OCI-LY3 (cell line): ENCODE measurements around the gene SNAP91.

Experiments
- H2AFZ ChIP-seq: fragments of 200-600, 300-600 bp; shearing (Covaris generic); 2 replicates; pipeline ENCODE4 v1.6.0; 2014; ENCODE audit warnings: antibody characterized with exemption, low read depth, low read length
- H3K27ac ChIP-seq: fragments of 200-600, 300-600 bp; sonication (generic); 2 replicates; pipeline ENCODE4 v1.5.1; 2014; ENCODE audit warnings: mild to moderate bottlenecking, low read length, moderate library complexity, mixed read lengths
- H3K27me3 ChIP-seq: fragments of 200-600, 300-600 bp; sonication (generic); 2 replicates; pipeline ENCODE4 v1.6.1; 2014; ENCODE audit warnings: low read depth, low read length, mixed read lengths
- H3K36me3 ChIP-seq: fragments of 200-600, 300-600 bp; sonication (generic); replicated peaks from 2 replicates; pipeline ENCODE3; 2014; ENCODE audit warnings: low read depth, low read length, mixed read lengths
- H3K4me1 ChIP-seq: fragments of 300-600, 200-600 bp; sonication (generic); 2 replicates; pipeline ENCODE4 v1.6.1; 2014; ENCODE audit warnings: low read length, mixed read lengths
- H3K4me2 ChIP-seq: fragments of 200-600, 300-600 bp; sonication (generic); 2 replicates; pipeline ENCODE4 v1.6.1; 2014; ENCODE audit warnings: low read length, mixed read lengths
- H3K4me3 ChIP-seq: fragments of 300-600, 200-600 bp; sonication (generic); 2 replicates; pipeline ENCODE4 v1.5.1; 2014; ENCODE audit warnings: antibody characterized with exemption, mild to moderate bottlenecking, low read length, moderate library complexity
- H3K79me2 ChIP-seq: fragments of 300-600, 200-600 bp; shearing (Covaris generic); 2 replicates; pipeline ENCODE4 v1.6.1; 2014; ENCODE audit warnings: mild to moderate bottlenecking, low read length, mixed read lengths
- H3K9ac ChIP-seq: fragments of 300-600, 200-600 bp; shearing (Covaris generic); 2 replicates; pipeline ENCODE4 v1.6.0; 2014; ENCODE audit warnings: mild to moderate bottlenecking, low read length, moderate library complexity
- H3K9me3 ChIP-seq: fragments of 200-600, 300-600 bp; shearing (Covaris generic); 2 replicates; pipeline ENCODE4 v1.6.1; 2014; ENCODE audit warnings: low read length, mixed read lengths; ENCODE audit not compliant: insufficient read depth
- H4K20me1 ChIP-seq: fragments of 200-600, 300-600 bp; sonication (generic); 2 replicates; pipeline ENCODE4 v1.6.1; 2016; ENCODE audit warnings: low read length, mixed read lengths; ENCODE audit not compliant: insufficient read depth
- EZH2phosphoT487 ChIP-seq: fragments of 200-600 bp; shearing (Covaris generic); IDR thresholded peaks from 2 replicates; pipeline ENCODE4 v1.6.1; 2018; ENCODE audit warnings: antibody characterized with exemption, mixed run types, low read depth
- TF ChIP-seq, protein P1 (sequence below): fragments of 200-600, 300-600 bp; sonication (generic); IDR thresholded peaks from 2 replicates; pipeline ENCODE4 v1.5.1; 2014; ENCODE audit warnings: antibody characterized with exemption, low read length, low read depth

Gene SNAP91, protein sequence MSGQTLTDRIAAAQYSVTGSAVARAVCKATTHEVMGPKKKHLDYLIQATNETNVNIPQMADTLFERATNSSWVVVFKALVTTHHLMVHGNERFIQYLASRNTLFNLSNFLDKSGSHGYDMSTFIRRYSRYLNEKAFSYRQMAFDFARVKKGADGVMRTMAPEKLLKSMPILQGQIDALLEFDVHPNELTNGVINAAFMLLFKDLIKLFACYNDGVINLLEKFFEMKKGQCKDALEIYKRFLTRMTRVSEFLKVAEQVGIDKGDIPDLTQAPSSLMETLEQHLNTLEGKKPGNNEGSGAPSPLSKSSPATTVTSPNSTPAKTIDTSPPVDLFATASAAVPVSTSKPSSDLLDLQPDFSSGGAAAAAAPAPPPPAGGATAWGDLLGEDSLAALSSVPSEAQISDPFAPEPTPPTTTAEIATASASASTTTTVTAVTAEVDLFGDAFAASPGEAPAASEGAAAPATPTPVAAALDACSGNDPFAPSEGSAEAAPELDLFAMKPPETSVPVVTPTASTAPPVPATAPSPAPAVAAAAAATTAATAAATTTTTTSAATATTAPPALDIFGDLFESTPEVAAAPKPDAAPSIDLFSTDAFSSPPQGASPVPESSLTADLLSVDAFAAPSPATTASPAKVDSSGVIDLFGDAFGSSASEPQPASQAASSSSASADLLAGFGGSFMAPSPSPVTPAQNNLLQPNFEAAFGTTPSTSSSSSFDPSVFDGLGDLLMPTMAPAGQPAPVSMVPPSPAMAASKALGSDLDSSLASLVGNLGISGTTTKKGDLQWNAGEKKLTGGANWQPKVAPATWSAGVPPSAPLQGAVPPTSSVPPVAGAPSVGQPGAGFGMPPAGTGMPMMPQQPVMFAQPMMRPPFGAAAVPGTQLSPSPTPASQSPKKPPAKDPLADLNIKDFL

DNA sequence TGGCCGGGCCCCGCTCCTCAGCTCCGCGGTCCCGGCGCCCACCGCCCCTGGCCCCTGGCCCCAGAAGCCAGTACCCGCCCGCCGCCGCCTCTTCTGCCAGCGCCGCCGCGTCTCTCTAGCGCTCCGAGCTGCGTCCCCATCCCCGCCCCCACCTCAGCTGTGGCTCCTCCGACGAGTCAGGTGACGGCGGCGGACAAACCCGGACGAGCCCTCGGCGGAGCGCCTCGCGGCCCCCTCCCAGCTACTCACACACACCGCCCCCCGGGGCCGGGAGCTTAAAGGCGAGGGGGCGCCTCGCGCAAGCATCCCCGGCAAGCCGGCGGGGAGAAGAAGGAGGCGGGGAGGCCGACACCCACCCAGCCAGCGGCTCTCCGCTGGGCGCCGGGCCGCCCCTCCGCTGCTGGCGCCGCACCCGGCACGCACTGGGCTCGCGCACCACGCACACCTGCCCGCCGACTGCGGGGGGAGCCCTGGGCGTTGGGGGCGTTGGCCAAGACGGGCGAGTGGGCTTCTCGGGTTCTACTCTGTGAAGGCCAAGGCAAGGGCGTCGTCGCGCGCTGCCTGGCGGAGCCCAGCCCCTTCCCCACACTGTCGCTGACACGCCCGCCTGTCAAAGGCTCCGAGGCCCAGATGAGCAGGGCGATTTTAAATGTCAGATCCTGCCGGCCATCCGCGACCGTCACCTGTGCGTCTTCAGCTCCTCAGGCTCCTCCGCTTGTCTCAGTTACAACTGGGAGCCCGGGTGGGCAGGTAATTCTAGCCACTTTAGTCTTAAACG lies at the start of gene SNAP91:
Gene SNAP91 (minus strand): TSS at position 132 of the 778 bp plus-strand sequence. CDS start 1,174 bp downstream, outside the sequence.
- peaks cover 15% of the 10 kb centered on the region for H3K9me3 ChIP-seq
- no peak within 1 kb of the TSS for H2AFZ ChIP-seq
- no peaks in the 10 kb centered on the region for H3K79me2 ChIP-seq
- H3K4me1 ChIP-seq = no peaks in the 10 kb centered on the region
- H4K20me1 ChIP-seq = no peaks in the 10 kb centered on the region
- H3K4me2 ChIP-seq = no peak within 1 kb of the TSS
- no peaks in the 10 kb centered on the region for H3K36me3 ChIP-seq
- no peaks in the 10 kb centered on the region for H3K27me3 ChIP-seq
- no peak within 1 kb of the TSS for H3K4me3 ChIP-seq
- TF ChIP-seq, protein P1, sequence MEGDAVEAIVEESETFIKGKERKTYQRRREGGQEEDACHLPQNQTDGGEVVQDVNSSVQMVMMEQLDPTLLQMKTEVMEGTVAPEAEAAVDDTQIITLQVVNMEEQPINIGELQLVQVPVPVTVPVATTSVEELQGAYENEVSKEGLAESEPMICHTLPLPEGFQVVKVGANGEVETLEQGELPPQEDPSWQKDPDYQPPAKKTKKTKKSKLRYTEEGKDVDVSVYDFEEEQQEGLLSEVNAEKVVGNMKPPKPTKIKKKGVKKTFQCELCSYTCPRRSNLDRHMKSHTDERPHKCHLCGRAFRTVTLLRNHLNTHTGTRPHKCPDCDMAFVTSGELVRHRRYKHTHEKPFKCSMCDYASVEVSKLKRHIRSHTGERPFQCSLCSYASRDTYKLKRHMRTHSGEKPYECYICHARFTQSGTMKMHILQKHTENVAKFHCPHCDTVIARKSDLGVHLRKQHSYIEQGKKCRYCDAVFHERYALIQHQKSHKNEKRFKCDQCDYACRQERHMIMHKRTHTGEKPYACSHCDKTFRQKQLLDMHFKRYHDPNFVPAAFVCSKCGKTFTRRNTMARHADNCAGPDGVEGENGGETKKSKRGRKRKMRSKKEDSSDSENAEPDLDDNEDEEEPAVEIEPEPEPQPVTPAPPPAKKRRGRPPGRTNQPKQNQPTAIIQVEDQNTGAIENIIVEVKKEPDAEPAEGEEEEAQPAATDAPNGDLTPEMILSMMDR = no peak
- no peak for TF ChIP-seq EZH2phosphoT487
- H3K9ac ChIP-seq = no peak within 1 kb of the TSS
- H3K27ac ChIP-seq = no peak within 1 kb of the TSS

DNA sequence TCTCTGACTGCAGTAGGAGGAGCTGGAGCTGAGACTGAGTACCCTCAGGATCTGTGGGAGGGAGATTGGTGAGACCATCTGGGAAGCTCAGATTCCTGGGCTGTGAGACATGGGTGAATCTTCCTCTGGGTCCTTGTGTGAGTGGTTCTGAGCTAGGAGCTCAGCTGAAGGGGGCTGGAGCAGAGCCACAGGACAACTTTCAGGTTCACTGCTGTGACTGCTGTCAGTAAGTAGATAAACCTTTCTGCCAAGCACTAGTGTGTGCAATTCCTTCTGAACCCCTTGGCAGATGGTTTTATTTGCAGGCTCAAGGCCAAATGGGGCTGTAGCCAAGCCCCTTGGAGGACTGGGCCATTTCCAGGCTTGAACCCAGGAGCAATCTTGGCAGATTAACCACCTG lies 49.6 kb upstream of the SNAP91 start:
- Histone ChIP-seq H3K4me2 (no peak overlapping the region), H3K27ac (no peak overlapping the region), H4K20me1 (no peaks in the 10 kb centered on the region), H3K9me3 (peaks cover 35% of the 10 kb centered on the region), H3K36me3 (no peaks in the 10 kb centered on the region), H3K9ac (no peak overlapping the region), H2AFZ (no peak overlapping the region), H3K79me2 (no peaks in the 10 kb centered on the region), H3K27me3 (no peaks in the 10 kb centered on the region), H3K4me3 (no peak overlapping the region), H3K4me1 (no peaks in the 10 kb centered on the region)
- no peak for TF ChIP-seq EZH2phosphoT487
- TF ChIP-seq, protein P1 = no peak

DNA sequence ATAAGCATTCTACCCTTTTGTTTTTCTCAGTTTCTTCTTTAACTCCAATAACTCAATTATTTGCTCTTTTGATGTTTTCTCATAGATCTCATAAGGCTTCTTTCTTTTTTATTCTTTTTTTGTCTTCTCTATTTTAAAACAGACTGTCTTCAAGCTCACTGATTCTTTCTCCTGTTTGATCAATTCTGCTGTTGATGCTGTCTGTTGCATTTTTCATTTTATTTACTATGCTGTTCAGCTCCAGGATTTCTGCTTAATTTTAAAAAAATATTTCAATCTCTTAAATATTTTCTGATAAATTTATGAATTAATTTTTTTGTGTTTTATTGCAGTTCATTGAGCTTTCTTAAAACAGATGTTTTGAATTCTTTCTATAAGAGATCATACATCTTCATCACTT lies 48.1 kb upstream of the SNAP91 start:
- no peaks in the 10 kb centered on the region for H3K4me1 ChIP-seq
- no peak overlapping the region for H3K27ac ChIP-seq
- no peaks in the 10 kb centered on the region for H3K36me3 ChIP-seq
- H2AFZ ChIP-seq = no peak overlapping the region
- no peak overlapping the region for H3K4me2 ChIP-seq
- H3K27me3 ChIP-seq = no peaks in the 10 kb centered on the region
- TF ChIP-seq, protein P1 = no peak
- TF ChIP-seq EZH2phosphoT487 = no peak
- H4K20me1 ChIP-seq = no peaks in the 10 kb centered on the region
- peaks cover 37% of the 10 kb centered on the region for H3K9me3 ChIP-seq
- H3K79me2 ChIP-seq = no peaks in the 10 kb centered on the region
- no peak overlapping the region for H3K9ac ChIP-seq
- H3K4me3 ChIP-seq = no peak overlapping the region
